DND-41 (cell line): ENCODE data around the gene MATN1.

Experiments
- EZH2 ChIP-seq: IDR thresholded peaks from 3 replicates; pipeline ENCODE4 v1.6.1; 2012; ENCODE audit warnings: borderline replicate concordance, low read depth, mild to moderate bottlenecking, moderate library complexity, low read length, inconsistent platforms; ENCODE audit not compliant: severe bottlenecking
- TF ChIP-seq, protein P1 (sequence below): IDR thresholded peaks from 2 replicates; pipeline ENCODE4 v1.5.1; 2012; ENCODE audit warnings: borderline replicate concordance, low read length, moderate library complexity, mild to moderate bottlenecking; ENCODE audit not compliant: poor library complexity, severe bottlenecking; ENCODE audit errors: extremely low read depth

GRCh38 chr1:30761381-30762151, 38.2 kb upstream of the MATN1 start:
- TF ChIP-seq, protein P1, sequence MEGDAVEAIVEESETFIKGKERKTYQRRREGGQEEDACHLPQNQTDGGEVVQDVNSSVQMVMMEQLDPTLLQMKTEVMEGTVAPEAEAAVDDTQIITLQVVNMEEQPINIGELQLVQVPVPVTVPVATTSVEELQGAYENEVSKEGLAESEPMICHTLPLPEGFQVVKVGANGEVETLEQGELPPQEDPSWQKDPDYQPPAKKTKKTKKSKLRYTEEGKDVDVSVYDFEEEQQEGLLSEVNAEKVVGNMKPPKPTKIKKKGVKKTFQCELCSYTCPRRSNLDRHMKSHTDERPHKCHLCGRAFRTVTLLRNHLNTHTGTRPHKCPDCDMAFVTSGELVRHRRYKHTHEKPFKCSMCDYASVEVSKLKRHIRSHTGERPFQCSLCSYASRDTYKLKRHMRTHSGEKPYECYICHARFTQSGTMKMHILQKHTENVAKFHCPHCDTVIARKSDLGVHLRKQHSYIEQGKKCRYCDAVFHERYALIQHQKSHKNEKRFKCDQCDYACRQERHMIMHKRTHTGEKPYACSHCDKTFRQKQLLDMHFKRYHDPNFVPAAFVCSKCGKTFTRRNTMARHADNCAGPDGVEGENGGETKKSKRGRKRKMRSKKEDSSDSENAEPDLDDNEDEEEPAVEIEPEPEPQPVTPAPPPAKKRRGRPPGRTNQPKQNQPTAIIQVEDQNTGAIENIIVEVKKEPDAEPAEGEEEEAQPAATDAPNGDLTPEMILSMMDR = no peak
- TF ChIP-seq EZH2 = no peak
